Activated T-cell treated with anti-CD3 and anti-CD28 coated beads, Interleukin-2, amount 50 U/mL, for 24 hours (primary cell): ENCODE results near the gene GNAS.
"Not testable (repeated sequence)": the region's sequence is repeated elsewhere in the genome, so short reads cannot be mapped to it uniquely, and the experiment has no call there.

Experiments
- DNase-seq: peaks from one replicate; pipeline ENCODE4 v3.0.0-alpha.2; 2020
- H3K27ac Mint-ChIP-seq: 2 replicates; pipeline ENCODE4 v1.8.0; 2020; ENCODE audit warnings: mild to moderate bottlenecking, mixed read lengths
- H3K27me3 Mint-ChIP-seq: 2 replicates; pipeline ENCODE4 v1.8.0; 2020; ENCODE audit warnings: mixed read lengths
- H3K36me3 Mint-ChIP-seq: 2 replicates; pipeline ENCODE4 v1.8.0; 2020; ENCODE audit warnings: low read depth, mixed read lengths
- H3K4me1 Mint-ChIP-seq: 2 replicates; pipeline ENCODE4 v1.8.0; 2020; ENCODE audit warnings: low read depth, mixed read lengths
- H3K4me3 Mint-ChIP-seq: 2 replicates; pipeline ENCODE4 v1.8.0; 2020; ENCODE audit warnings: mild to moderate bottlenecking, moderate library complexity, mixed read lengths
- H3K9me3 Mint-ChIP-seq: 2 replicates; pipeline ENCODE4 v1.8.0; 2020; ENCODE audit warnings: mixed read lengths

GNAS gene

DNA sequence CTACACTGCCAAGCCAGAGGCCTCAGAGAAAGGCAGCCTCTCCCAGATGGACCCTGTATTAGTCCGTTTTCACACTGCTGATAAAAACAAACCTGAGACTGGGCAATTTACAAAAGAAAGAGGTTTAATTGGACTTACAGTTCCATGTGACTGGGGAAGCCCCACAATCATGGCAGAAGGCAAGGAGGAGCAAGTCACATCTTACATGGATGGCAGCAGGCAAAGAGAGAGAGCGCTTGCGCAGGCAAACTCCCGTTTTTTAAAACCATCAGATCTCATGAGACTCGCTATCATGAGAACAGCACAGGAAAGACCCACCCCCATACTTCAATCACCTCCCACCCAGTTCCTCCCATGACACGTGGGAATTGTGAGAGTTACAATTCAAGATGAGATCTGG, 32.0 kb upstream of the GNAS start:
- not testable (repeated sequence) for H3K4me3 Mint-ChIP-seq, H3K9me3 Mint-ChIP-seq, DNase-seq, H3K27ac Mint-ChIP-seq
- peaks cover 51% of the 10 kb centered on the region for H3K27me3 Mint-ChIP-seq
- peaks cover 17% of the 10 kb centered on the region for H3K36me3 Mint-ChIP-seq
- H3K4me1 Mint-ChIP-seq: peaks cover 17% of the 10 kb centered on the region

DNA sequence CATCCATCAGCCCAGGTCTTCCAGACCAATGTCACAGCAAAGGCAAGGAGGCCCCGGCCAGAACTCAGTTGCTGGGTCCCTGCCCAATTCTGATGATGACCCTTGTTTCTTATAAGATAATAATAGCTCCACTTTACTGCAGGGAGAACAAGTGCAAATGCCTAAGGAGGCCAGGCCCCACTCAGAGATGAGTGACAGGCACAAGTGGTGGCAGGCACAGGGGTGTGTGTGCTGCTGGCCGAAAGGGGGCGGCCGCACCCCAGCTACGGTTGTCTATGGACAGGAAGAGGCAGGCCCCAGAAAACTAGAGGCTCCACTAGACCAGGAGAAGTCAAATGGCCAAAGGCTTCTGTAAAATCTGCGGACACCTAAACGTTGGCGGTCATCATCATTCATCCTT, 30.4 kb upstream of the GNAS start:
- H3K9me3 Mint-ChIP-seq: peaks cover 5% of the 10 kb centered on the region
- H3K36me3 Mint-ChIP-seq: peaks cover 17% of the 10 kb centered on the region
- no peak overlapping the region for H3K4me3 Mint-ChIP-seq
- no peak overlapping the region for H3K27ac Mint-ChIP-seq
- peaks cover 42% of the 10 kb centered on the region for H3K27me3 Mint-ChIP-seq
- peaks cover 17% of the 10 kb centered on the region for H3K4me1 Mint-ChIP-seq
- no peak for DNase-seq

DNA sequence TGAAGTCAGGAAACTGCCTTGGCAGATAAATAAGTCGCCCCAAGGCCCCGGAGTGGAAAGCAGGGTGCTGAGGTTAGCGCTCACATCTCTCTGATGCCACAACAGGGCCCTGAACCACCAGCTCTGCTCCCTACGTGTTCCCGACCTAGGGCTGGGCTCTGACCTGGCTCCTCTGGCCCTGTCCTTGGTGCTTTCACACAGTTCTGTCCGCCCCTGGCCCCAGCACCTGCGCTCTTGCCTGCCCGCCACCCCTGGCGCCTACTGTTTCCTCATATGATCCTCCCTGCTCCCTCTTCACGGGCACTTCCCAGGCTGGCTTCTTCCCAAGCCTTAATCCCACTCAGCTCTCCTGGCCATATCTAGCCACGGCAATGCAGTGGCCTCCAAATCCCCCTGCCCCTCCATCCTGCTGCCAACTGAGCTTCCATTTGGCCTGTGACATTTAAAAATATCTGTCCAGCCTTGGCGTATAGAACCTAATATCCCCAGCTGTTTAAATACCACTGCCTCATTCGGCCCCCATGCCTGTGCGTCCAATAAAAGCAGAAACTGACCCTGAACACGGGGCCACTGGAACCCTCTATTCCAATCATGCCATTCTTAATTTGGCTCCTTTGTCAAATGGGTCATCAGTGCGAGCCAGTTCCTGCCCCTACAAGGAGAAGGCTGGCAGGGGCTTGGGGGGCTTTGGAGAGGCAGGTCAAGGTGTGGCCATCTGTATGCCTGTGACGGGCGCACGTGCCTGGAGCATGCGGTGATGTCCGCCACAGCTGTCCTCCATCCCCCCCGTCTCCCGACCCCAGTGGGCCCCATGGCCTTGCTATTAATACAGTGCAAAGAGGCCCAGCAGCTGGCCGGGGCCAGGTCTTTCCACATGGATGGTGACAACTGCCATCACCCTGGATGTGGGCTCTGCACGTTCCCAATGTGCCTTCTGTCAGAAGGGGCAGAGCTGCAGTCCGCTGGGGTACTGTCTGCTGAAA, 29.5 kb upstream of the GNAS start:
- Mint-ChIP-seq H3K27ac (no peak overlapping the region), H3K4me1 (peaks cover 15% of the 10 kb centered on the region), H3K4me3 (no peak overlapping the region), H3K27me3 (peaks cover 38% of the 10 kb centered on the region), H3K9me3 (peaks cover 5% of the 10 kb centered on the region), H3K36me3 (peaks cover 17% of the 10 kb centered on the region)
- no peak for DNase-seq

DNA sequence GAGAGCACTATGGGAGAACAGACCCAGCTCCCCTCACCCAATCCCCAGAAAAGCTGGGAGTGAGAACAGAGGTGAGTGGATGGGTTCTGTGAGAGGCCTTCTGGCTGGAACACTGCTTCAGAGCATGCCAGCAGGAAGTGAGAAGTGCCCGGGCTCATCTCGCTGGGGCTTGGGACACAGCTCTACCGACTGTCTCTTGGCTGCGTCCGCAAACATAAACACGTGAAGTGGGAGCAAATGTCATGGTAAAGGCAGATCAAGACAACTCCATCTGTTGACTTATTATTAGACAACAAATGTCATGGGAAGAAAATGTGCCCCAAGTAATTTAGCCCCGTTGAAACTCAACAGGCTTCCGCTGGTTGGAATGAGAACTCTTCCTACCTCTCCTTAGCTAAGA, 27.7 kb upstream of the GNAS start:
- Mint-ChIP-seq H3K27me3 (peaks cover 39% of the 10 kb centered on the region), H3K4me1 (no peaks in the 10 kb centered on the region), H3K27ac (no peak overlapping the region), H3K4me3 (no peak overlapping the region), H3K9me3 (peaks cover 5% of the 10 kb centered on the region), H3K36me3 (peaks cover 10% of the 10 kb centered on the region)
- no peak for DNase-seq

DNA sequence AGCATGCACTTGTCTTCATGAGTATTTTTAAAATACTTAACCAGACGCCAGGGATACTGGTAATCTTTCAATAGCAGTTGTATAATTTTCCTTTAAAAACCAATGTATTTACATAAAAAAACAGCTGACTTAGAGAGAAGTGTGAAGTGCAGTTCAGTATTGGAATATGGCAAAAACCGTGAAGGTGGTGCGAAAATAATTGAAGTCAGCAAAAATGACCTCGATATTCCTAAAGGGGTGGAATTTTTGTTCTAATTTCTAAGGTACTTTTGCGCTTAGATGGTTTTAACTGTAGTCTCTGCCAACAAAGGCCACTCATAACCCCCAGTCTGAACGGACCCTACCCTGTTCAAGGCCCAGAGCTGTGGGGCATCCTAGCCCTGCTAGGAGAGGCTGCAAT, 27.1 kb upstream of the GNAS start:
- no peak overlapping the region for H3K27ac Mint-ChIP-seq
- no peaks in the 10 kb centered on the region for H3K4me1 Mint-ChIP-seq
- no peak overlapping the region for H3K4me3 Mint-ChIP-seq
- peaks cover 10% of the 10 kb centered on the region for H3K36me3 Mint-ChIP-seq
- peaks cover 4% of the 10 kb centered on the region for H3K9me3 Mint-ChIP-seq
- H3K27me3 Mint-ChIP-seq: peaks cover 37% of the 10 kb centered on the region
- no peak for DNase-seq

DNA sequence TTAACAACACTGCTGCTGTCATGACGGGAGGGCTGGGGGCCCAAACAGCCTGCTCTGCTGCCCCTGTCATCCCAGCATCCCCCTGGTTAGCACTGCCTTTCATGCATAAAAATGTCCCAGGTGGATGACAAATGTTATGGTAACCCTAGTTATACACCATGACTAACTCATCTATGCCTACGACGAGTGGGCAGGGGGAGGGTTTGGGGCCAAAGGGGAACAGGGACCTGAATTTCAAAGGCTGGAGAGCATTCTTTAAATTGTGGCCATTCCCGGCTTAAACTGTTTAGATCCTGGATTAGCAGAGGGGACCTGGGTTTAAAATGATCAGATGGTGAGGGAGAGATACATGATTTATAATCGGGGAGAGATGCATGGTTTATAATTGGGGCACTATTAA, 26.2 kb upstream of the GNAS start:
- Mint-ChIP-seq H3K9me3 (no peaks in the 10 kb centered on the region), H3K27ac (no peak overlapping the region)

DNA sequence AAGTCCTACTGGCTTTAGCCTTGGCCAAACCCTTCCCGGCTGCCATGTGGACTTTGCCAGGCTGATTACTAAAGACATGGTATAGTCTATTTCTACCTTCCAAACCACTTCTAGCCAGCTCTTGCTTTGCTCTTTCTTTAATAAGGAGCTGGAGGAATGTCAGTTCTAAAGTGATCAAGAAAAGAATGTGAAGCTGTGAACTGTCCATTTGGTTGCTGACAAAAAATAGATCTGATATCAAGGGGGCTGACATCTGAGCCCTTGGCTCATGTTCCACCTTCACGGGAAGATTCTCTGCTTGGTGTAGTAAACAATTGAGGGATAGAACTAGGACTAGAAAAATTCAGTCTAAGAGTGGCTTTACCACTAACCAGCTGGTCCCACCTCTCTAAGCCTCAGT, 24.4 kb upstream of the GNAS start:
- Mint-ChIP-seq H3K27me3 (peaks cover 39% of the 10 kb centered on the region), H3K4me3 (no peak overlapping the region), H3K4me1 (no peaks in the 10 kb centered on the region), H3K9me3 (no peaks in the 10 kb centered on the region), H3K27ac (no peak overlapping the region), H3K36me3 (no peaks in the 10 kb centered on the region)
- no peak for DNase-seq

More for the DNA sequence above, 26.2 kb upstream of the GNAS start:
- Mint-ChIP-seq H3K4me1 (no peaks in the 10 kb centered on the region), H3K36me3 (peaks cover 1% of the 10 kb centered on the region), H3K27me3 (peaks cover 29% of the 10 kb centered on the region), H3K4me3 (no peak overlapping the region)
- DNase-seq: no peak

DNA sequence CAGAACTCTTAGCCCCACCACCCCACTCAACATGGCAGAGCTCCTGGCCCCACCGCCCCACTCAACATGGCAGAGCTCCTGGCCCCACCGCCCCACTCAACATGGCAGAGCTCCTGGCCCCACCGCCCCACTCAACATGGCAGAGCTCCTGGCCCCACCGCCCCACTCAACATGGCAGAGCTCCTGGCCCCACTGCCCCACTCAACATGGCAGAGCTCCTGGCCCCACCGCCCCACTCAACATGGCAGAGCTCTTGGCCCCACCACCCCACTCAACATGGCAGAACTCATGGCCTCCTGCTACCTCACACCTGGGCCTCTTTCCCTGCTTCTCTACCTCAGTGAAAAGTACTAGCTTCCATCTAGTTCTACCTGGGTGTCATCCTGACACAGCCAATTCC, 23.7 kb upstream of the GNAS start:
- not testable (repeated sequence) for H3K36me3 Mint-ChIP-seq, H3K9me3 Mint-ChIP-seq, H3K27ac Mint-ChIP-seq, H3K4me1 Mint-ChIP-seq, H3K4me3 Mint-ChIP-seq, DNase-seq
- peaks cover 43% of the 10 kb centered on the region for H3K27me3 Mint-ChIP-seq

DNA sequence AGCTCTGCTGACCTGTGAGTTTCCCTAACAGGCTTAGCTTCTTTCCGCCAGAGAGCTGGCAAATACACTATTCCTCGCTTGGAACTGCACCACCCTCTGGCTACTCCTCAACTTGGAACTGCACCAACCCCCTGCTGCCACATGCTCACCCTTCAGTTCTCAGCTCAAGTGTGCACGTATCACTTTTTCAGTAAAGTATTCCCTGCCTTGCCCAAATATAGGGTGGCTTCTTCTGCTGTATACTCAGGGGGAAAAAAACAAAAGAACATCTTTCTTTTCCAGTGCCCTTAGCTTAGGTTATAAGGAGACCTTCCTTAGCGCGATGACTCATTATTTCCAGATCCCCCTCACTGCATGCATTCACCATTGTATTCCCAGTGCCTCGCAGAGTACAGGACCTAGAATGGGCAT, 23.0 kb upstream of the GNAS start:
- Mint-ChIP-seq H3K9me3 (no peaks in the 10 kb centered on the region), H3K36me3 (no peaks in the 10 kb centered on the region), H3K27me3 (peaks cover 43% of the 10 kb centered on the region), H3K27ac (no peak overlapping the region), H3K4me3 (no peak overlapping the region), H3K4me1 (no peaks in the 10 kb centered on the region)
- DNase-seq: no peak

DNA sequence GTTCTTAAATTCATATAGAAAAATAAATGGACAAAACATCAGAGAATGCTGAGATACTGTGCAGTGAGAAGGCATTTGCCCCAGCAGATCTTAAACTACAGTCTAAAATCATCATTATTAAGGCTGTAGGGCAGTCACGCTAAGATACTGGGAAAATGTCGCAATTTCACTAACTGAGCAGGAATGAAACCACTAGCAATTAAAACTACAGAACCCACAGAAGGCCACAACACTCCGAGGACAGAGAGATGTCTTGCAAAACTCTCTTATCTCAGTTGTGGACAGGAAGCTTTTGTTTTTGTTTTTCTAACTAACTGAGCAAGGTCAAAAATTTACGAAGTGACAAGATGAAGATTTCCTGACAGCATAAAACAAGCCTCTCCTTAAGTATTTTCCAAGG, 20.1 kb upstream of the GNAS start:
- Mint-ChIP-seq H3K4me1 (peaks cover 6% of the 10 kb centered on the region), H3K27ac (no peak overlapping the region), H3K9me3 (no peaks in the 10 kb centered on the region), H3K36me3 (no peaks in the 10 kb centered on the region), H3K4me3 (no peak overlapping the region), H3K27me3 (peaks cover 57% of the 10 kb centered on the region)
- DNase-seq: no peak

DNA sequence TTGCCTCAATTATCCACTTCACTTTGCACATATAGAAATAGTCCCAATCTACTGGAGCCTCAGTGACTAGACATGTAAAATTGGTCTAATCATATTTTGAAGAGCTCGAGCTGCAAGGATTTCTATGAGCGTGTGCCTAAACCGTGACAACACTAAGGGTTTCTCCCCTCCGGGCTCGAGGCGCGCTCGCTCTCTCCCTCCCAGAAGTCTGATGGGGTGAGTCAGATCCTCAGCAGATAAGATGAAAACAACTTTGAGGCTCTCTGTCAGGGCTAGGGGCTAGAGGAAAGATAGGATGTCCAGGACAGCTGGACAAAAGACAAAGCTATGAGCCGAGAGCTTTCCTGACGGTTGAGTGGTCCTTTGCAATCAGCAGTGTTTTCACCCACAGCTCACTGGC, 18.6 kb upstream of the GNAS start:
- Mint-ChIP-seq H3K4me3 (no peak overlapping the region), H3K9me3 (no peaks in the 10 kb centered on the region), H3K27me3 (peaks cover 62% of the 10 kb centered on the region), H3K36me3 (no peaks in the 10 kb centered on the region), H3K27ac (no peak overlapping the region), H3K4me1 (peaks cover 7% of the 10 kb centered on the region)
- no peak for DNase-seq

DNA sequence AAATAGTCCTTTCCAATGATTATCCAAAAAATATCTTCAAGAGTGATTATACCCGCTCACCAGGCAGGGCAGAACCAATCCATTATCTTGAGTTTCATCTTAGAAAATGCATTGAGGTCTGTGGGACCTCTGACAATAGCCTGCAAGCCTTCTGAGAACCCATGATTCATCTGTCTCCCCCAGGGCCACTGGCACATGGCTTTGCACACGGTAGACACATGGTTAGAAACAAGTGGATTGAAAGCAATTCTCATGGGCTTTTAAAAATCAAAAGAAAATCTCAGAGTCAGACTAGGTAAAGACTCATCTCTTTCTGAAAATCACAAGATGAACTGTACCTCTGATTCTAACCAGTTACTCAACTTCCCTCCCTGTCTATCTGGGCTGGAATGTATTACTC, 17.3 kb upstream of the GNAS start:
- Mint-ChIP-seq H3K36me3 (peaks cover 3% of the 10 kb centered on the region), H3K4me1 (peaks cover 20% of the 10 kb centered on the region), H3K27ac (no peak overlapping the region), H3K27me3 (peaks cover 67% of the 10 kb centered on the region), H3K9me3 (no peaks in the 10 kb centered on the region), H3K4me3 (no peak overlapping the region)
- DNase-seq: no peak

DNA sequence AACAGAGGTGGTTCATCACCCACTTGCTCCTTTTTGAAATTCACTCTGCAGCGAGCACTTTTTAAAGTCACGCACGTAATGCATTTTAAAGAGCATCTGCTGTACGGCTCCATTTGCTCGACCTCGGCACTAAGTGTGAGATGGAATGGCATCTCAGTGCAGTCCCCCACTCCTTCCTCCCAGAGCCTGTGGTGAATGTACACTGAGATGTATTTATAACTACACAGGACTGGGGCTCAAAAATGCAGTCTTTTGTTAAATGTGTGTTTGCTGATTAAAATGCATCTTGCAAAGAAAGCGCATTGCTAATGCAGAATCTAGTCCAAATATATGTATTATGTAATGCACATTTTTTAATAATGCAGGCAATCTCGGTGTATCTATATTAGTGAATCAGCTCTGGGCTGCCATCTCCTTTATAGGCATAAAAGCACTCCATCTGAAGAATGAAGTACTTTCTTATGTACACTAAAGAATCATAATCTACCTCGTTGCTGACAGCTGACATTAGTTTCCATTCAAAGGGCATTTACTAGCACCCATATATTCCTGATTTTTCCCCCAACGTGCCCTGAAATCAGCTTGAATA, 15.8 kb upstream of the GNAS start:
- H3K9me3 Mint-ChIP-seq: no peaks in the 10 kb centered on the region
- H3K27ac Mint-ChIP-seq: no peak overlapping the region
- no peak overlapping the region for H3K4me3 Mint-ChIP-seq
- H3K4me1 Mint-ChIP-seq: peaks cover 23% of the 10 kb centered on the region
- DNase-seq: no peak
- peaks cover 15% of the 10 kb centered on the region for H3K36me3 Mint-ChIP-seq
- peaks cover 81% of the 10 kb centered on the region for H3K27me3 Mint-ChIP-seq

DNA sequence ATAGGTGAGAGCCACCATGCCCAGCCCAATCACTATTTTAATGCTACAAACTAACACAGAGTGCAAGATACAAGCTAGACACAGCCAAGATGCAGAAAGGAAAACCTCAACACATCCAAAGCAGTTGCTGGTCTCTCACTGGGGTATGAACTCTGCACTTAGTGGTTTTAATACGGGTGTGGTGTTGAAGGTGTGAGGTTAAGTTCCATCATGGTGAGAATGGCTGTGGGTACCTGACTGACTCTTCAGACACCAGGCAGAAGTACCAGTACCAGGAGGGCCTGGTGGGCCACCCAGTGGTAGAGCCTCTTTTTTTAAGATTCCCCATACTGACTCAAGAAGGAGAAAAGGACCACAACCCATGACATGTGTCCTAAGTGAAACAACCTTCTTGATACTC, 14.8 kb upstream of the GNAS start:
- peaks cover 84% of the 10 kb centered on the region for H3K27me3 Mint-ChIP-seq
- H3K27ac Mint-ChIP-seq: no peak overlapping the region
- no peak for DNase-seq
- H3K4me1 Mint-ChIP-seq: peaks cover 26% of the 10 kb centered on the region
- peaks cover 23% of the 10 kb centered on the region for H3K36me3 Mint-ChIP-seq
- no peak overlapping the region for H3K4me3 Mint-ChIP-seq
- H3K9me3 Mint-ChIP-seq: no peaks in the 10 kb centered on the region

DNA sequence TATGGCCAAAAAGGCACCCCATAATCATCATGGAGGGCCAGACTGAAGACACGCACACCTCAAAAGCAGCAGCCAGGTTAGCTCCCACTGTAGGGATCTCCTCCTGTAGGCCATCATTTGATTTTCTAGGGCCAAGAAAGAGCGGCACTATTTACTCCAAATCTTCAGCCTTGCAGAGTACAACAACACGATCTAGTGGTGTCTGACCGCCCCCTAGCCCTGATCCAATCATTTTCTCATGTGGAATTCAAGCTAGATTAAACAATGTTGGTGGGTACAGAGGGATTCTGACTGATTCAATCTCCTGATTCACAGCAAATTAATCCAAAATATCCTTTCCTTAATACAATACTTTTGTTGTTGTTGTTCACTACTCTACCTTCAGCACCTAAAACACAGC, 14.3 kb upstream of the GNAS start:
- H3K4me1 Mint-ChIP-seq: peaks cover 26% of the 10 kb centered on the region
- no peak overlapping the region for H3K27ac Mint-ChIP-seq
- DNase-seq: no peak
- no peaks in the 10 kb centered on the region for H3K9me3 Mint-ChIP-seq
- no peak overlapping the region for H3K4me3 Mint-ChIP-seq
- H3K27me3 Mint-ChIP-seq: peaks cover 84% of the 10 kb centered on the region
- H3K36me3 Mint-ChIP-seq: peaks cover 23% of the 10 kb centered on the region
